Measurements from ENCODE around the gene ARHGEF2. TPM values are rescaled to one million over a fixed set of nuclear protein-coding genes. Genes with fewer than 3 reads are reported as not detected.

ARHGEF2 gene
- total RNA-seq, 1 experiment from 2014 or later, result 69.5 TPM

GRCh38 chr1:155911156-155912055 is 66.9 kb downstream of the ARHGEF2 start, which contains the start of gene RIT1 (continued):
- TF ChIP-seq AR (CRISPR knock-in tag; IDR thresholded peaks at IDR 0.05) (0 out of 2 replicates have a peak, but pooled peaks have one; percentile 40), ELF4 (CRISPR knock-in tag; IDR thresholded peaks at IDR 0.05; ENCODE audit: low read depth) (no peak), ZNF281 (CRISPR knock-in tag; IDR thresholded peaks at IDR 0.05) (no peak), ZNF425 (CRISPR knock-in tag; conservative IDR thresholded peaks at IDR 0.05) (no peak), SOX15 (CRISPR knock-in tag; IDR thresholded peaks at IDR 0.05) (no peak), CTCF (IDR thresholded peaks at IDR 0.05) (no peak), ZSCAN18 (CRISPR knock-in tag; IDR thresholded peaks at IDR 0.05) (no peak), PREB (CRISPR knock-in tag; IDR thresholded peaks at IDR 0.05; ENCODE audit: borderline replicate concordance) (no peak), PRDM15 (CRISPR knock-in tag; IDR thresholded peaks at IDR 0.05) (no peak), ARID4B (CRISPR knock-in tag; IDR thresholded peaks at IDR 0.05; ENCODE audit: borderline replicate concordance) (no peak), ATF6 (CRISPR knock-in tag; IDR thresholded peaks at IDR 0.05) (no peak), RELA (CRISPR knock-in tag; IDR thresholded peaks at IDR 0.05; ENCODE audit: borderline replicate concordance) (no peak)
